ENCODE data around the gene SORCS3.

The SORCS3 gene

DNA sequence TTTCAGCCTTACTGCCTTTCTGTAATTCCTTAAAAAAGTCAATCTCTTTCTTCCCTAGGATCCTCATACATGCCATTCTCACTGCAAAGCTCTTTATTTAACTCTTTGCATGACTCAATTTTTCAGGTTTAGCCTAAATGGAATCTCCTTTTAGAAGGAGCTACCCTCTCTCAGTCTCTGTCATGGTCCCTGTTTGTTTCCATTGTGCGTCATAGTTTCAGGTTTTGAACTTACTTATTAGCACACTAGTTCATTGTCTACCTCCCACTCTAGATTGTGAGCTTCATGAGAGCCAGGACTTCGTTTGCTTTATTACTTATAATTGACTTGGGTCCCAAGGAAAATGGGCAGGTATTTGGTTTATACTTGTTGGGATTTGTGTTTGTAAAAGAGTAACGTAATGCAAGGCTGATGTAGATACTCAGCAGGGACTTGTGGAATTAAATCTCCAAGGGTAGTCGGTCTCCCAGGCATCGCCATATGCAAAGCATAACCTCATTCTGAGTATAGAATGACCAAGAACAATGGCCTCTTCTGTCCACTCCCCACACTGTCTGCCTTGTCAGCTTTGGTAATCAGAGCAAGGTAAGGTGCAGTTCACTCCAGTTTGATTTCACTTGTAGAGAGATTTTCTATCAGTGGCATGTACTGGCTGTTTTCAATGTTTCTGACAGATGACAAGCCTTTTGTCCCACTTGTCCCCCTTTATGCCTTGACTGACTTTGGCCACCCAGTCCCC is 252.0 kb downstream of the SORCS3 start:
- no peaks in the 10 kb centered on the region for H3K27me3 ChIP-seq (ENCODE audit: insufficient read depth, poor library complexity, severe bottlenecking)
- TF ChIP-seq SPI1 (IDR thresholded peaks at IDR 0.05; ENCODE audit: borderline replicate concordance, low read depth), result no peak
- TF ChIP-seq, protein P1, sequence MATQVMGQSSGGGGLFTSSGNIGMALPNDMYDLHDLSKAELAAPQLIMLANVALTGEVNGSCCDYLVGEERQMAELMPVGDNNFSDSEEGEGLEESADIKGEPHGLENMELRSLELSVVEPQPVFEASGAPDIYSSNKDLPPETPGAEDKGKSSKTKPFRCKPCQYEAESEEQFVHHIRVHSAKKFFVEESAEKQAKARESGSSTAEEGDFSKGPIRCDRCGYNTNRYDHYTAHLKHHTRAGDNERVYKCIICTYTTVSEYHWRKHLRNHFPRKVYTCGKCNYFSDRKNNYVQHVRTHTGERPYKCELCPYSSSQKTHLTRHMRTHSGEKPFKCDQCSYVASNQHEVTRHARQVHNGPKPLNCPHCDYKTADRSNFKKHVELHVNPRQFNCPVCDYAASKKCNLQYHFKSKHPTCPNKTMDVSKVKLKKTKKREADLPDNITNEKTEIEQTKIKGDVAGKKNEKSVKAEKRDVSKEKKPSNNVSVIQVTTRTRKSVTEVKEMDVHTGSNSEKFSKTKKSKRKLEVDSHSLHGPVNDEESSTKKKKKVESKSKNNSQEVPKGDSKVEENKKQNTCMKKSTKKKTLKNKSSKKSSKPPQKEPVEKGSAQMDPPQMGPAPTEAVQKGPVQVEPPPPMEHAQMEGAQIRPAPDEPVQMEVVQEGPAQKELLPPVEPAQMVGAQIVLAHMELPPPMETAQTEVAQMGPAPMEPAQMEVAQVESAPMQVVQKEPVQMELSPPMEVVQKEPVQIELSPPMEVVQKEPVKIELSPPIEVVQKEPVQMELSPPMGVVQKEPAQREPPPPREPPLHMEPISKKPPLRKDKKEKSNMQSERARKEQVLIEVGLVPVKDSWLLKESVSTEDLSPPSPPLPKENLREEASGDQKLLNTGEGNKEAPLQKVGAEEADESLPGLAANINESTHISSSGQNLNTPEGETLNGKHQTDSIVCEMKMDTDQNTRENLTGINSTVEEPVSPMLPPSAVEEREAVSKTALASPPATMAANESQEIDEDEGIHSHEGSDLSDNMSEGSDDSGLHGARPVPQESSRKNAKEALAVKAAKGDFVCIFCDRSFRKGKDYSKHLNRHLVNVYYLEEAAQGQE (IDR thresholded peaks at IDR 0.05; ENCODE audit: insufficient replicate concordance, low read depth), result no peak
- no peak overlapping the region for H3K4me3 ChIP-seq (replicated peaks; ENCODE audit: insufficient read depth, low read length)
- no peak for DNase-seq (ENCODE audit: low read depth in 1 of 2, low spot score in 1 of 2)
- no peak overlapping the region for H3K27ac ChIP-seq (replicated peaks)

DNA sequence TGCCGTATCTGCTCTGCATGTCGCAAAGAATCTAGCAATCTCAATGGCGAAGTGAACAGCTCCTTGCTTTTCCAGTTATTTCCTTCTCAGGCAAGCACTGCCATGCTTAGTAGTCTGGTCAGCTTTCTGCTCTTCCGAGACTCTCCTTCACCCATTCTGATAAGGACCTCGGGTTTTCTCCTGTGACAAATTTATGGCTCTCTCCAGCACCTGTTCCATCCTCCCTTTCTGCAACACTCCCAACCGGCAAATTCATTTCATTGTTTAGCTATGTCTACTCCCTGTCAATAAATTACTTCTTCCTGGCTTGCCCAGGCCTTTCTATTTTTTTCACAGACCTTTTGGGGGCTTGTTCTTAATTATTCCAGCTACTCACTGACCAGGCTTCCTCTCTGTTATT is 252.6 kb downstream of the SORCS3 start:
- no peak for TF ChIP-seq SPI1 (IDR thresholded peaks at IDR 0.05; ENCODE audit: borderline replicate concordance, low read depth)
- TF ChIP-seq, protein P1 (IDR thresholded peaks at IDR 0.05; ENCODE audit: insufficient replicate concordance, low read depth), result no peak
- TF ChIP-seq GABPA (IDR thresholded peaks at IDR 0.05; ENCODE audit: low read depth), result no peak
- TF ChIP-seq, protein P2, sequence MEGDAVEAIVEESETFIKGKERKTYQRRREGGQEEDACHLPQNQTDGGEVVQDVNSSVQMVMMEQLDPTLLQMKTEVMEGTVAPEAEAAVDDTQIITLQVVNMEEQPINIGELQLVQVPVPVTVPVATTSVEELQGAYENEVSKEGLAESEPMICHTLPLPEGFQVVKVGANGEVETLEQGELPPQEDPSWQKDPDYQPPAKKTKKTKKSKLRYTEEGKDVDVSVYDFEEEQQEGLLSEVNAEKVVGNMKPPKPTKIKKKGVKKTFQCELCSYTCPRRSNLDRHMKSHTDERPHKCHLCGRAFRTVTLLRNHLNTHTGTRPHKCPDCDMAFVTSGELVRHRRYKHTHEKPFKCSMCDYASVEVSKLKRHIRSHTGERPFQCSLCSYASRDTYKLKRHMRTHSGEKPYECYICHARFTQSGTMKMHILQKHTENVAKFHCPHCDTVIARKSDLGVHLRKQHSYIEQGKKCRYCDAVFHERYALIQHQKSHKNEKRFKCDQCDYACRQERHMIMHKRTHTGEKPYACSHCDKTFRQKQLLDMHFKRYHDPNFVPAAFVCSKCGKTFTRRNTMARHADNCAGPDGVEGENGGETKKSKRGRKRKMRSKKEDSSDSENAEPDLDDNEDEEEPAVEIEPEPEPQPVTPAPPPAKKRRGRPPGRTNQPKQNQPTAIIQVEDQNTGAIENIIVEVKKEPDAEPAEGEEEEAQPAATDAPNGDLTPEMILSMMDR (IDR thresholded peaks at IDR 0.05; ENCODE audit: insufficient read depth, low read length), result no peak
- TF ChIP-seq POLR2AphosphoS5 (IDR thresholded peaks at IDR 0.05; ENCODE audit: low read depth), result no peak
- DNase-seq (ENCODE audit: low read depth in 1 of 2, low spot score in 1 of 2), result no peak

DNA sequence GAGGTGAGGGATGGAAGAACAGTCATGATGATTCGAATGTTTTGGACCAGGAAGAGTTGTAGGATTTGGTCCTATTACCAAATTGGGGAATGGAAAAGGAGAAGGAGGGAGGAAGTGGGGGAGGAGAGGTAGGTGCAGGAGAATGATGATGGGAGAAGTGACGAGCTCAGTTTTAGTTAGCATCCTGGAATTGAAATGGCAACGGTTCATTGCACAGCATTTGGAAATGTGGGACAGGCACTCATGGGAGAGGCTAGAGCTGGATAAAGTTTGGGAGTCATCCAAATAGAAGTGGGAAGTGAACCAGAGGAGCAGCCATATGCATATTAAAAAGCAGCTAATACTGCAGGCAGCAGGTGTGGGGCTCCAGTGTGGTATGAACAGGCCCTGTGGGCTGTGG is 253.6 kb downstream of the SORCS3 start:
- H3K4me3 ChIP-seq (replicated peaks; ENCODE audit: insufficient read depth, low read length), result no peak overlapping the region
- TF ChIP-seq POLR2AphosphoS5 (IDR thresholded peaks at IDR 0.05; ENCODE audit: low read depth), result no peak
- no peak for TF ChIP-seq GABPA (IDR thresholded peaks at IDR 0.05; ENCODE audit: low read depth)
- TF ChIP-seq, protein P1 (IDR thresholded peaks at IDR 0.05; ENCODE audit: insufficient replicate concordance, low read depth), result no peak
- no peak for TF ChIP-seq SPI1 (IDR thresholded peaks at IDR 0.05; ENCODE audit: borderline replicate concordance, low read depth)
- TF ChIP-seq, protein P2 (IDR thresholded peaks at IDR 0.05; ENCODE audit: insufficient read depth, low read length), result no peak
- no peaks in the 10 kb centered on the region for H3K27me3 ChIP-seq (ENCODE audit: insufficient read depth, poor library complexity, severe bottlenecking)
- no peak overlapping the region for H3K27ac ChIP-seq (replicated peaks)
- DNase-seq (ENCODE audit: low read depth in 1 of 2, low spot score in 1 of 2), result no peak

More for the DNA sequence above, 252.6 kb downstream of the SORCS3 start:
- Histone ChIP-seq H3K27ac (replicated peaks) (no peak overlapping the region), H3K4me3 (replicated peaks; ENCODE audit: insufficient read depth, low read length) (no peak overlapping the region), H3K27me3 (ENCODE audit: insufficient read depth, poor library complexity, severe bottlenecking) (no peaks in the 10 kb centered on the region)

Measured in HL-60 (cell line).